HG02840 (cell line): Measurements from ENCODE around the gene ALDH1A3.

ENCODE experiments used
- ATAC-seq: cut with Tn5 transposase; IDR thresholded peaks from one replicate; pipeline ENCODE4 v1.9.1; 2021; ENCODE audit warnings: mild to moderate bottlenecking, moderate library complexity, moderate number of reproducible peaks; ENCODE audit not compliant: unreplicated experiment, low FRiP score

The ALDH1A3 gene

DNA sequence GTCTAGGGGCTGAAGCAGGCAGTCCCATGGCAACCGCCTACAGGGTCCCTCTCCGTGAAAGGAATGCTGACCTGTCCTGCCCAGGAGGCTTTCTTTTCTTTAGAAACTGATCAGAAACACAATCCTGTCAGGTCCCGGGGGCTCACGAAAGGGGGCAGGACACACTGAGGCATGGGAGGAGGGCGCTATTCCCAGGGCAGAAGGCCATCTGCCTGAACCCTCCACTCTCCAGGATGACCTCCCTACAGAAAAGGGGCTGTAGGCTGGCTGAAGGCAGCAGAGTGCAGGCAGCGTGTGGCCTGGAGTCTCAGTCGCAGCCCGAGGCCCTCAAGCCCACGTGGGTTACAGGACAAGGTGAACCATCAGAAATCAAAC, 21.2 kb downstream of the ALDH1A3 start:
- no peak for ATAC-seq

DNA sequence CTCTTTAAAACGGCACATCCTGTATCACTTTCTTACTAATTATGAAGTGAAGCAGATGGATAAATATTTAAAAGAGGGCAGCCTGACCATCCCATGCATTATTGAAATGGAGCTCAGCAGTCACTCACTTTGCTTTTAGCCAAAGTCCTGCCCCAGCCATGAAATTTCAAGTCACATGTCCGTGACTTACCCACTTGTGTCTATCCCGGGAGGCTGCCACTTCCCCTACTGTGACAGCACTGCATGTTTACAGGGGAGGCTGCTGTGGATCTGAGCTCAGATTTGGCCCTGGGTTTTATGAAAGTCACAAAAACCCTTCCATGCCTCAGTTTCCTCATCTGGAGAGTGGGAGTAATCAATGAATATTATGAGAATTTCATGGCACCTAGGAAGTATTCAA, 21.7 kb downstream of the ALDH1A3 start:
- no peak for ATAC-seq

DNA sequence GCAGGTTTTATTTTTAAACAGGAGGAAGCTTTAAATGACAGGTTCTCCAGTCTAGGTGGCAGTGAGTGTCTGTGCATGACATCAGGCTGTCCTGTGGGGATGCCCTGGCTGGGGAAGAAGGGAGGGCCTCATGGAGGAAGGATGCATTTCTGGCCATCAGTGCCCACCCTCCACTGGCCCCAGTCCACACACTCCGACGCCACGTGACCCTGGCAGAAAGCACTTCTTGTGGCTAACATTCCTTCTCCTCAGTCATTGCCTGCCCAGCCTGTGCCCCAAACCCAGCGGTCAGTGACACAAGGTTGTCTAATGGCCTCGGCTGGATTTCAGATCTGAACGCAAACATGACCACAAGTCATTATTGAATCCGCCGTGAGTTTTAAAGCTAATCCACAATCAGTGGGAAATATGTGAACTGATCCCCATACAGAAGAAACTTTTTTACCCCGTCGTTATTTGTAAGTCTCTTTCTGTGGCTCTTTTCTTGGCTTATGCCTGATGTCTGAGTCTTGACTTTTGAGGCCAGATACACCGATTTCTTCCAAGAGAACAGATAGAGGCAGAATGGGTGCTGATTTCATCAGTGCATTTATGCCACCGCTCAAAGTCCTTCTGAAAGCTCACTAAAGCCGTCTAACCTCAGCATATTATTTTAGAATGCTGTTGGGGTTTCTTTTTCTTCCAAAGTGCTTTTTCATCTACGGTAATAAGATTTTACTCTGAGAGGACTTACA, 22.2 kb downstream of the ALDH1A3 start:
- no peak for ATAC-seq

DNA sequence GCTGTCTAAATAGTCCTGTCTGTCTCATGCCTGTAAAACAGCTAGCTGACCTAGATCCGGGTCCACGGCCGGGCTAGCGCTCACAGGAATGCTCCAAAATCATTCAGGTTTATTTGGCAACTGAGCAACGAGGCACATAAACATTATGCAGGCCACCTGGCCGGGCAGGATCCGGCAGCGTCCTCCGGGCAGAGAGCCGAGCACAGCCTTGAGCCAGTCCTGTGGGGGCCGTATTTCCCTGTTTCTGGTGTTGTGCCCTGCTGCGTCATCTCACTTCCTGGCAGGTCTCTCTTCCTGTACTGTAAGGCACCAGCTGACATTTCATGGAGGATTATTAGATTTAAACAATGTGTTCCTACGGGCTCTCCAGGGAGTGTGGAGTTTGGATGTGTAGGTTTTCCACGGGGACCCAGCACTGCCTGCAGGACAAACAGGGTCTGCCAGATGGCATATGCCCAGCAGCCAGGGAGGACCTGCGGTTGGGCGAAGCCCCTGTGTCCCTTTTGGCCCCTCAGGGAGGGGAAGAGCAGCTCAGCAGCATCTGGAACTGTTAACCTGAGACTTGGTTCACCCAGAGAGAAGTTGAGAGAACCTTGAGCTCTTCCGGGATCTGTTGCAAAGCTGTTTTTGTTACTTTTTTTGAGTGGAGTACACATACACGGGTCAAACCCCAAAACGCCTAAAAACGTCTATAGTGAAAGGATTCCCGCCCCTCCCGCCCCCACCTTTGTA, 23.0 kb downstream of the ALDH1A3 start:
- no peak for ATAC-seq

DNA sequence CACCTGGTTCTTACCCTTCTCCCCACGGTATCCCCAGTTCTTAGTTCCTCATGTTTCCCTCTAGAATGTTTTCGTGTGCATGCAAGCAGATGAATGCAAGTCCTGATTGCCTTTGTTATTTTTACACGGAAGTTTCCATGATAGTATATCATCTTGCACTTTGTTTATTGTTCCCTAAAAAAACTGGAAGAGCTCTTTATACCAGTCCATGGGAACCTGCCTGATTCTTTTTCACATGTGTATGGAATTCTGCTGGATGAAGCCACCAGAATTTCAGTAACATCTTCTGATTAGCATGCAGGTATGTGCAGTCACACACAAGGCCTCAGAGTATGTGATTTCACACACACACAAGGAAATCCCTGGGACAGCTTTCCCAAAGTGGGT, 23.5 kb downstream of the ALDH1A3 start:
- ATAC-seq, result no peak

DNA sequence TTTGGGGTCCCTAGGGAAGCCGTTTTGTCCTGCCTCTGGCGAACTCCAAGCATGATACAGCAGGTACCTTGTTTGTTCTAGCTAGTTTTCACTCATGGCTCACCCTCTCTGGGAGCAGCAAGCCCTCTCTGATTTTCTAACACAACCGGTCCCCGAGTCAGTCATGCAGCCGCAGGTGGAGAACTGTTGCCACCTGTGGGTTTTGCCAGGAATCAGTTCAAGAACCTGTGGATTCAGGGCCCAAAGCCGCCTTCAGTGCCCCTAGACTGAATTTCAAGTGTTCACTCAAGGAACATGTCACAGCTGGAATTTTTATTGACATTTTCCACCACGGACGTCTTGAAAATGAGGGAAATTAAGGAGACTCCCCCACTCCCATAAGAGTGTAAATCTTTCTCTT, 26.2 kb downstream of the ALDH1A3 start:
- no peak for ATAC-seq

DNA sequence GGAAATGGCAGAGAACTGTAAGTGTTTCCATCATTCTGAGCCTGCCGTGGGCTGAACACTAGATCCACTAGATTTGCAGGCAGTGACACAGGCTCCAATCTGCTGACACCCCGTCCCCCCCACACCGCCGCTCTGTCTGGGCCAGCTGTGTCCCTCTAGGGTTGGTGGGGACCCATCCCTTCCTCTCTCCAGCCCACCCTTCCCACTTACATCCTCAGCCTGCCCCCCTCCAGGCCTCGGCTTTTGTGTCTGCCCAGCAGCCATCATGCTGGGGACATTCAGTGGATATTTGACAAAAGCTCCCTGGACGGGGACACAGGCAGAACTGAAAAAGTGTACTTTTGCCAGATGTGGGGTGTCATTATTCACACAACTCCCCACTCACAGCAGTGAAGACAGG, 28.8 kb downstream of the ALDH1A3 start:
- no peak for ATAC-seq

DNA sequence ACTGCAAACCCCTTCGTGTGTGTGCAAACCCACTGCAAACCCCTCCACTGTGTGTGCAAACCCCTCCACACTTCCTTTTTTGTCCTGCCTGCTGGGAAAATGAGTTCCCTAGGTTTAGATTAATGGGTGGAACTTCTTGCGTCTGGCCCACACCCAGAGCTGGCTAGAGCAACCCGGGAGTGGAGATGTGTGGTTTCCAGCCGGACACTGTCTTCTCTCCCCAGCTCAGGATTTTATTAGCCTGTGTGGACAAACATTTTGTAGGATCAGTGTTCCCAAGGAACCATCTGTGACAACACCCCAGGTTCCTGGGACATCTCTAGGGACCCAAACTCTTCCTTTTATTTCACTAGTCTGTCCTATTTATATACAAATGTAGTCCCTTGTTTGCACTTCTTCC, 29.9 kb downstream of the ALDH1A3 start:
- ATAC-seq, result no peak

DNA sequence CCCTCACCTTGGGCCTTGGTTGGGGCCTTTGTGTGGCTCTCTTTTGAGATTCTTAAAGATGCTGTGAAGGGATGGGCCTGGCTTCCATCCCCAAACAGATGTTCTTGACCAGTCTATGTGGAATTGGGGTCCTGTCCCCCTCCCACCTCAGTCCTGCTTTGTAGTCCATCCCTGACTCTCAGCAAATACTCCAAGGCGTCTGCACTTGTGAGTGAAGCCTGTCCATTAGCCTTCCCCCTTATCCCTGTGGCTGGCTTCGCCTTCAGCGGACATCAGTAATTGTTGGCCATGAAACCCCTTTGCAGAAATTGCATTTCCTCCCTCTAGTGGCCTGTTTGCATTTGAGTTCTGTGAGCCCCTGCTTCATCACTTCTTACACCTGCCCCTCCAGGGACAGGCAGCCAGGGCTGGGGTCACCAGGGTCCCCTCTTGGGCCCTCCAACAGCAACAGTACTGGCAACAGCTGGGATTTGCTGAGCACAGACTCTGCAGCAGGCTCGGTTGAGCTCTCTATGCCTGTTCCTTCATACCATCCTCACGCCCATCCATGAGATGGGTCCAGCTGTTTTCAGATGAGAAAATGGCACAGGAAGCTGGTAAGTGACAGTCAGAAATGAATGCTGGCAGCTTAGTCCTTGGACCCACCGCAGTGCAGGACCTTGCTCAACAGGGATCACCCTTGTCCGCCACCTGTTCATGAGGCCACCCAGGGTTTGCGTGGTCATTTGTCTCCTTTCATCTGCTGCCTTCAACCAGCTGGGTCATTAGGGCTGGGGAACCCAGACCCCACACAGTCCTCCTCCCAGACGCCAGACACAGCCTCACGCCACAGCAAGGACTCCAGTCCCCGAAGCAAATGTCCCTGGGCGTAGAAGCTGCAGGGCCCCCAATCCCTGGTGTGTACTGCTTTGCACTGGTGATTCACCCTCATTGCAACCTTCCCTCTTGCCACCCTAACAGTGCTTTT, 30.6 kb downstream of the ALDH1A3 start:
- ATAC-seq, result no peak

DNA sequence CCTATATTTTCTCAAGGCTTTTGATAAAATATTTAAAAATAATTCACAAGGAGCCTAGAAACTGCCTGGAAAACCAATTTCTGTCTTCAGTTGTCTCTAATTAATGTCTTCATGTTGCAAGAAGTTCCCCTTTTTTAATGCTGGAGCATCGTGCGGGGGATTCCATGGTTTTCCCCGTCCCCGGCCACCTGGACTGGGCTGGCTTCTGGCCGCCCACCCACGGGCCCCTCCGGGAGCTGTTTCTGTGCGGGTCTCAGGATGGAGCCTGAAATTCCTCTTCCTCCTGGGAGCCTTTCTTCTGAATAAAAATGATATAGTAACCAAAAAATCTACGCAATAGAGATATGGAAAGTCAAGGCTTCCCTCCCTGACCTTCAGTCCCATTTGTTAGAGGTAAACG, 31.5 kb downstream of the ALDH1A3 start:
- ATAC-seq, result no peak

DNA sequence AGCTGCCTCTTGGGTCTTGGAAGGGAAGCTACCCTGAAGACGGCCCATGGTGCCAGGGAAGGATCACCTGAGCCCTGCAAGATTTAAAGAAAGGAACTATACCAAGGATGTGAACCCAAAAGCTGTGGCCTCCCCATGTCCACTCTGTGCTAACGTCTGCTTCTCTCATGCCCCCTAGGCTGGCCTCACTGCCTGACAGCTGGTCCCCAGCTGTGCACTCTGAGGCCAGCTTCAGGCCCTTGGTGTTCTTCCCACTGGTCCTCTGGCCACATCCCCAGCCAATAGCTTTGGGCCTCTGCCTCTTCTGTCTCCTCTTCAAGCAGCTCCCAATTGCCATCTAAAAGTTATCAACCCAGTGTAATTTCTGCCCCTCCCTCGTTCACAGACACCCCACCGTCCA, 34.3 kb downstream of the ALDH1A3 start:
- no peak for ATAC-seq

DNA sequence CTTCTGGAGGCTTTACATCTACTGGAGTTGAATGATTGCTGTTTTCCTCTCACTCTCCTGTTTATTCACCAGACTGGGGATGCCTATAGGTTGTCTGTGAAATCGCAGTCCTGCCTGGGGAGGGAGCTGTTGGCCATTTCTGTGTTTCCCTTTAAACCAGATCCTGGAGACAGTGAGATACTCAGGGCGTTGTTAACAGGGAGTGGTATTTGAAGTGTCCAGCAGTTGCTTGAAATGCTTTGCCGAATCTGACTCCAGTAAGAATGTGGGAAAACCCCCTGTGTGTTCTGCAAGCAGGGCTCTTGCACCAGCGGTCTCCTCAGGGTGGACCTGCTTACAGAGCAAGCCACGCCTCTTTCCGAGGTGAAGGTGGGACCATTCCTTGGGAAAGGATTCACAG, 35.2 kb downstream of the ALDH1A3 start:
- no peak for ATAC-seq

DNA sequence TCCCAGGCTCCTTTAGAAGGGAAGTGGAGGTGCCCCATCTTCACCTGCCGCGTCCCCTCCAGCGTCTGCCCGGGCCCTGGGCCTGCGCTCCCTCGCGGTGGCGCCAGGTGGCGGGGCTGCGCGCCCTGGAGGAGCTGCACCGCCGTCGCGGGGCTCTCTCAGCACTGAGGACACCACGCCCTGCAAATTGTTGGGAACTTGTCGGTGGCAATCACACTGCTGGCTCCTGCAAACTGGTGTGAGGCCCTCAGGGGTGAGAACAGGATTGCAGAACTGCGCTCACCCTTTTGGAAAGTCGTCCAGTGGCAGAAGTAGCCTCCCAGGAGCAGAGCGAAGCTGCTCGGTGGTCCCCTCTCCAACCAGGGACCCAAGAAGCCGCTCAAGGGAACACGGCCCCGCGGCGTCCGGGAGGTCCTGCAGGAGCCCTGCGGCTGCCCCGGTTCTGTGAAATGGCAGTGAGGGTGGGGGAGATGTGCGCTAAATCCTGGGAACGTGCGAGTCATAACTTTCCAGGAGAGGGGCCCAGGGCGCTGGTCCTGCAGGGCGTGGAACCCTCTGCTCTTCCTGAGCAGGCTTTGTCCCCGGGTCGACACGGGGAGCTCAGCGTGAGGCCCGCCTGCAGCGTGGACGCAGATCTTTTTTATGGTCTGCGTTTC, 38.5 kb downstream of the ALDH1A3 start:
- peak; percentile 51 for ATAC-seq

DNA sequence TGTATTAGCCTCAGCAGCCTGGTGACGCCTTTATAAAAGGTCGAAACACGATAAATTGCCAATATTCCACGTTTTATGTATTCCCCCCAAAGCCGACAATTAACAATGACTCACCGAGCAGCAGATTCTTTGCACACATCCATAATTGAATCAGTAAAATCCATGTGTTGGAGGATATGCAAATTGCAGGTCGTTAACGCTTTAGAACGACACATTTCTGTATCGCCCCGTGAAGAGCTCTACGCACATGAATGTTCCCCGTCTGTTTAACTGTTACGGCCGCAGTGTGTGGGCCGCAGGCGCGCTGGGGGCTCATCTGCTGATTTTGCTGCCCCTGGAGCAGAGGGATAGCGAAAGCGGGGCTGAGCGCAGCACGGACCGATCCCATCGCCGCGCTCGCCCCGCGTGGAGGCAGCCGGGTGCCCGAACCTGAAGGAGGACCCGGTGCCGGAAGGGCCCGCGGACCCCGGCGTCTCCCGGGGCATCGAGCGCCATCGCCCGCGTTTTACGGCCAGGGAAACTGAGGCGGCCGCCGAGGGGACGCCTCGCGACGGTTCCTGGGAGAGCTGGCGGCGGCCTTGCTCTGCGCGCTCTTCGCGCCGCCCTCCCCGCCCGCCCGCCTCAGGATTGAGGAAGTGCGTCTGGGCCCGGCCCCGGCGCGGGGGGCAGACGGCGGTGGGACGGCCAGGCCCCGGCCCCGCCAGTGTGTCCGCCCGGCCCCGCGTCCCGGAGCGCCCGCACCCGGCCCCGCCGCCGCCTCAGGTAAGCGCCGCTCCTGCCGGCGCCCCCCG, 39.3 kb downstream of the ALDH1A3 start, which contains the start of gene LRRK1:
LRRK1 (plus strand) TSS at position 668 of the 791 bp plus-strand sequence. CDS start 5,276 bp downstream, outside the sequence.
- ATAC-seq, result peak; percentile 18

DNA sequence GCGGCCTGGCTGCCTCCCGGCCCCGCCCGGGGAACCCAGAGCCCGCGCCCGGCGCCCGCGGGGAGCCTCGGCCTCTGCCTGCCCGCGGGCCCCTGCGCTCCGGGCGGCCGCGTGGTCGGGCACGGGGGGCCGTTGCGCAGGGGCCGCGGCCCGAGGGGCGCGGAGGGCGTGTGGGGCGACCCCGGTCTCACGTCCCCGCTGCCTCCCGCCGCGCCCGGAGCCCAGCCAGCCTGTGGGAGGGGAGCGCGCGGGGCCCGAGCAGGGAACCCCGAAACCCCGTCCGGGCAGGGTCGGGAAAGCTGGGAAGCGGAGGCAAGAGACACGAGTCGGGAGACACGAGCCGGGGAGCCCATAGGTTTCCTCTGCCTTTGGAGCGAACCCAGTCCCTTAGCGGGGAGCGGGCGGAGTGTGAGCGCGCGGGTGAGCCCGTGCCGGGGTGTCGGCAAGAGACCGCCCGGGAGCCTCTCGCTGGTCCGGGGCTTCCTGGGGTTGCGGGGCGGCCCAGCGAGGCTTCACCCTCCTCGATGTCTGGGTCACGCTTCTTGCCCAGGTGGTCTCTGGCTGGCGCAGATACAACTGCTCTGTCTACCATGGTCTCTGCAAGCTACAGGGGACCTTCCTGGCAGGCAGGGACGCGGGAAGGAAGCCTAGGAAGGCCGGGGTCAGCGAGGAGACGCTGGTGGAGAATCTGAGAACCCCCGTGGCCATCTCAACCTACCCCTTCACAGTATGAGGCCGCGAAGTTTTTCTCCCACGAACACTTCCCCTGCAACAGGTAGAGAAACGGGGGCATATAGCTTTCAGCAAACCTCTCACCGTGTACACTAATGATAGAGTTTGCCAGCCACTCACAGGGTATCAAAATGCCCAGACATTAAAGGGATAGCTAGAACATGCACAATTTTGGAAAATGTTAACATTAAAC, 40.1 kb downstream of the ALDH1A3 start:
- ATAC-seq, result no peak

DNA sequence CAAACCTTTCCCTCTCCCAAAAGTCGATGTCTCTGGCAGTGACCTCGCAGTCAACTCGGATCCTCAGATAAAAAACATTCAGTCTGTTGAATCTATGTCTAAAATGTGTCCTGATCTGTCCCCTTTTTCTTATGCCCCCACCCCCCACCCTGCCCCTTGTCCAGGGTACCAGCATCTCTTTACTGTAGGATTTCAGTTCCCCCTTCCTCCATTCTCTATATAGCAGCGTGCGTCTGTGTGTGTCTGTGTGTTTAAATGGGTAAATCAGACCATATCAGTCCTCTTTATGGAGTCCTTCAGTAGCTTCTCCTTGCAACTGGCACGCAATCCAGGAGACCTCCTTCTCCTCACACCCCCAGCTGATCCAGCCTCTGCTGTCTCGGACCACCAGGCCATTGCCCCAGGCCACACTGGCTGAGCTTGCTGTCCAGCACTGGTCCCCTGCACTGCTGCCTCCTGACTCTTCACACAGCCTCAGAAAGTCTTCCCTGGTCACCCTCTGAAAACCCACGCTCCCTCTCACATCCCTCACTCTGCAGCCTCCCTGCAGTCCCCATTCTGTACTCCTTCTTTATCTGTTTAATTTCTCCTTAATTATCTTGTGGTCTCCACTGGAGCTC, 41.0 kb downstream of the ALDH1A3 start:
- no peak for ATAC-seq

DNA sequence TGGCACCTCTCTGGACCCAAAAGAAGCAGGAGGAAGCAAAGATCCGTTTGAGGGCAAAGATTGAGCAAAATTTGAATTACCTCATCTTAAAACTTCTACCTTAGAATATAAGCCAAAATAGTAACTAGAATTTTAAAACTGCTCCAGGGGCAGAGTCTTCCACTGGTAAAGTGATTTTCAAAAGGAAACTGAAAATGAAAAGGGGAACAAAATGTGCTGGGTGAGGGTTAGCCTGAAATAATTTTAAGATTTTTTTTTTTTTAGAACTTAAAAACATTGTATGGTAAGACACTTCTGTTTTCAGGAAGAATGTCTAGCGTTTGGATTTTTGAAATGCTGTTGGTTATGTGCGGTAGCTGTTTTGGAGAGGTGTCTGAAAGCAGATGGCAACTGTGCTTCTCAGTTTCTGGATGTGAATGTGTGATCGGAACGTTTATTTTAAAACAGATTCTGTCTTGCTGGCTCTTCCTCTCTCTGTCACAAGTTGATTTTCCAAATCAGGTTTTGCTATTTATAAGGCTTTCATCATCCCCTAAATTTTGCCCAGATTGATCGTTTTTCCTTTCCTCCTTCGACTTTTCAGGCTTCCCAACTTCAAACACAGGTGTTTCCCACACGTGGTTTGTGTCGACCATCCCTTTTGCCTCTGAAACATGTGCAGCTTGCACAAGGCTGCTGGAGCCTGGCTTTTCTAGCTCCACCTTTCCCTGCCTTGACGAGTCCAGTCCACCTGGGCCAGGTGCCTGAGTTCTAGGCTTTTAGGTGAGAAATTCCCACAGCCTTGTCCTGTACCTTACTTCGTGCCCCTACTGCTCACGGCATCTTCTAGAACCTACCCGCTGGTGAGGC, 42.8 kb downstream of the ALDH1A3 start:
- ATAC-seq, result no peak
